CD14-positive monocyte (primary cell): ENCODE data around the gene NTM. TPM values are rescaled to one million over a fixed set of nuclear protein-coding genes. Genes with fewer than 3 reads are reported as not detected.

Source experiments
- DNase-seq, 3 donors: peaks; one replicate each; pipeline ENCODE4 v3.0.0-alpha.2; 2011 to 2022
- H2AFZ ChIP-seq: 2 replicates; pipeline ENCODE4 v1.6.0; 2012; ENCODE audit warnings: mild to moderate bottlenecking, low read depth, low read length, inconsistent platforms; ENCODE audit not compliant: insufficient read depth, poor library complexity, severe bottlenecking
- H3K27ac ChIP-seq, 2 donors: 1 replicate in 1 of 2; 2 replicates in 1 of 2; pipeline ENCODE4 v1.5.1; 2012 to 2013; ENCODE audit warnings: low read length in 2 of 2, control low read depth in 1 of 2, inconsistent platforms in 1 of 2, low read depth in 1 of 2, mild to moderate bottlenecking in 1 of 2
- H3K27me3 ChIP-seq, 2 donors: one replicate each; pipeline versions ENCODE4 v1.6.0 to v1.6.1; 2011 to 2013; ENCODE audit warnings: low read length in 2 of 2; ENCODE audit not compliant: control insufficient read depth in 2 of 2, insufficient read depth in 2 of 2
- H3K36me3 ChIP-seq, 2 donors: replicated peaks in 1 of 2; 1 replicate in 1 of 2; 2 replicates in 1 of 2; pipeline versions ENCODE4 v1.5.1 to v1.6.1; 2012 to 2013; ENCODE audit warnings: low read length in 2 of 2, control low read depth in 1 of 2, inconsistent platforms in 1 of 2, mild to moderate bottlenecking in 1 of 2; ENCODE audit not compliant: insufficient read depth in 2 of 2, control insufficient read depth in 1 of 2
- H3K4me1 ChIP-seq, 2 donors: 1 replicate in 1 of 2; 2 replicates in 1 of 2; pipeline versions ENCODE4 v1.5.1 to v1.6.1; 2012 to 2013; ENCODE audit warnings: low read length in 2 of 2, control low read depth in 1 of 2, inconsistent platforms in 1 of 2, mild to moderate bottlenecking in 1 of 2, moderate library complexity in 1 of 2; ENCODE audit not compliant: insufficient read depth in 2 of 2, control insufficient read depth in 1 of 2
- H3K4me2 ChIP-seq: replicated peaks from 2 replicates; pipeline ENCODE3; 2012; ENCODE audit warnings: low read length, moderate library complexity, mild to moderate bottlenecking; ENCODE audit not compliant: poor library complexity, severe bottlenecking; ENCODE audit errors: extremely low read depth
- H3K4me3 ChIP-seq, 3 experiments: fragments of 200-600 bp in 1 of 3; sonication (generic) in 1 of 3; replicated peaks in 1 of 3; 1 replicate in 2 of 3; 2 replicates in 1 of 3; pipeline ENCODE4 v1.5.1; 2011 to 2013; ENCODE audit warnings: low read length in 3 of 3, mild to moderate bottlenecking in 3 of 3, control low read depth in 2 of 3, low read depth in 2 of 3, inconsistent platforms in 1 of 3, moderate library complexity in 1 of 3
- H3K79me2 ChIP-seq: 2 replicates; pipeline ENCODE4 v1.6.0; 2012; ENCODE audit warnings: mild to moderate bottlenecking, control low read depth, inconsistent platforms, low read length, moderate library complexity; ENCODE audit not compliant: insufficient read depth
- H3K9ac ChIP-seq: 2 replicates; pipeline ENCODE4 v1.6.0; 2017; ENCODE audit warnings: low read length, mild to moderate bottlenecking; ENCODE audit not compliant: insufficient read depth, poor library complexity, severe bottlenecking
- H3K9me3 ChIP-seq, 2 donors: replicated peaks in 1 of 2; 1 replicate in 1 of 2; 2 replicates in 1 of 2; pipeline versions ENCODE4 v1.5.1 to v1.6.1; 2012 to 2013; ENCODE audit warnings: low read length in 2 of 2, control low read depth in 1 of 2; ENCODE audit not compliant: control insufficient read depth in 1 of 2, insufficient read depth in 1 of 2
- H4K20me1 ChIP-seq: 2 replicates; pipeline ENCODE4 v1.6.0; 2012; ENCODE audit warnings: mild to moderate bottlenecking, low read length, control low read depth, moderate library complexity; ENCODE audit not compliant: insufficient read depth
- H3K27ac Mint-ChIP-seq, 7 donors: one replicate each; pipeline ENCODE4 v1.8.0; 2020; ENCODE audit warnings: mild to moderate bottlenecking in 7 of 7, mixed read lengths in 7 of 7, moderate library complexity in 6 of 7, inconsistent platforms in 2 of 7
- H3K27me3 Mint-ChIP-seq, 3 donors: one replicate each; pipeline ENCODE4 v1.8.0; 2021 to 2022; ENCODE audit warnings: low read depth in 3 of 3, mild to moderate bottlenecking in 3 of 3, mixed read lengths in 3 of 3, moderate library complexity in 3 of 3, inconsistent platforms in 1 of 3
- H3K36me3 Mint-ChIP-seq, 2 donors: one replicate each; pipeline ENCODE4 v1.8.0; 2020; ENCODE audit warnings: mixed read lengths in 2 of 2, inconsistent platforms in 1 of 2, mild to moderate bottlenecking in 1 of 2
- H3K4me1 Mint-ChIP-seq: one replicate; pipeline ENCODE4 v1.8.0; 2020; ENCODE audit warnings: mild to moderate bottlenecking, mixed read lengths
- H3K4me3 Mint-ChIP-seq, 2 donors: one replicate each; pipeline ENCODE4 v1.8.0; 2020; ENCODE audit warnings: mild to moderate bottlenecking in 2 of 2, mixed read lengths in 2 of 2, moderate library complexity in 1 of 2
- H3K9me3 Mint-ChIP-seq, 7 donors: one replicate each; pipeline ENCODE4 v1.8.0; 2020 to 2022; ENCODE audit warnings: mixed read lengths in 7 of 7, mild to moderate bottlenecking in 6 of 7, moderate library complexity in 6 of 7, inconsistent platforms in 2 of 7
- WGBS: methylation state at CpG from one replicate; pipeline ENCODE4 v1.1.5; 2013; ENCODE audit warnings: missing lambda C conversion rate; ENCODE audit not compliant: insufficient coverage; 5-methylcytosine and 5-hydroxymethylcytosine counted together
- intact Hi-C, 2 donors: fragments of 100-400 bp; cut with micrococcal nuclease; formaldehyde crosslinking; loops; one replicate each; pipeline versions ENCODE4 v1.15.0 to v1.15.1; 2023
- polyA plus RNA-seq, 3 donors: library from polyadenylated mRNA; depleted of rRNA in 1 of 3; unstranded in 2 of 3; stranded (reverse) in 1 of 3; fragments of 300-500 nt in 2 of 3; fragments of >200 nt in 1 of 3; fragmentation: Illumina TruSeq in 2 of 3; gene quantifications; 1 replicate in 2 of 3; 2 replicates in 1 of 3; pipeline ENCODE4 v1.2.3, GENCODE V29; 2012 to 2021
- TF ChIP-seq, protein P1 (sequence below): fragments of 200-600 bp; IDR thresholded peaks from one replicate; pipeline ENCODE4 v1.8.0; 2022; ENCODE audit warnings: antibody characterized with exemption, mild to moderate bottlenecking

Gene NTM
- polyA plus RNA-seq, 3 donors, result not detected

DNA sequence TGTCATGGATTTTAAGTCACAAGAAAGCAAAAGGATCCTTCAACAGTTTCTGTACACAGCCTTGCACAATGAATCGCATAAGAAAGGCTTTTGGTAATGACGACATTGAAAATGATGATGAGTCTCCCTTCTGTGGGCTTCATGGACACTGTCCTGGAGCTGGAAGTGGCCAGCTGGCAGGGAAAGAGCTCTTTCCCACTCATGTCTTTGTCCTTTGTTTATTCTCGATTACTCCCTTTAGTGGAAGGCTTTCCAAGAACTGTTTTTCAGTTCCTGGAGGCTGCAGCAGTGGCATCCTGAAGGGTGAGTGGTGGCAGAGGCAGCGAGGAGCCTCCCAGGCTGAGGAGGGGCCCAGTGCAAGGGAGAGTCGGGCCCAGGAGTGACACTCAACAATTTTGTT, 505.2 kb downstream of the NTM start:
- Mint-ChIP-seq H3K4me1 (no peaks in the 10 kb centered on the region), H3K9me3 (peaks cover 0 to 2% (median 0%) of the 10 kb centered on the region in 7 donors), H3K27me3 (peaks cover 4 to 22% (median 6%) of the 10 kb centered on the region in 3 donors), H3K36me3 (no peaks in the 10 kb centered on the region), H3K4me3 (no peak overlapping the region), H3K27ac (peak overlapping the region in 1 of 7 donors; percentile 43)
- H3K27me3 ChIP-seq, result no peaks in the 10 kb centered on the region
- no peaks in the 10 kb centered on the region for H4K20me1 ChIP-seq
- intact Hi-C loops, result loop anchor here in 1 of 2 donors (10.0 kb wide), 1 partner anchor 249 kb away; no protein-coding TSS in a partner anchor
- TF ChIP-seq, protein P1, sequence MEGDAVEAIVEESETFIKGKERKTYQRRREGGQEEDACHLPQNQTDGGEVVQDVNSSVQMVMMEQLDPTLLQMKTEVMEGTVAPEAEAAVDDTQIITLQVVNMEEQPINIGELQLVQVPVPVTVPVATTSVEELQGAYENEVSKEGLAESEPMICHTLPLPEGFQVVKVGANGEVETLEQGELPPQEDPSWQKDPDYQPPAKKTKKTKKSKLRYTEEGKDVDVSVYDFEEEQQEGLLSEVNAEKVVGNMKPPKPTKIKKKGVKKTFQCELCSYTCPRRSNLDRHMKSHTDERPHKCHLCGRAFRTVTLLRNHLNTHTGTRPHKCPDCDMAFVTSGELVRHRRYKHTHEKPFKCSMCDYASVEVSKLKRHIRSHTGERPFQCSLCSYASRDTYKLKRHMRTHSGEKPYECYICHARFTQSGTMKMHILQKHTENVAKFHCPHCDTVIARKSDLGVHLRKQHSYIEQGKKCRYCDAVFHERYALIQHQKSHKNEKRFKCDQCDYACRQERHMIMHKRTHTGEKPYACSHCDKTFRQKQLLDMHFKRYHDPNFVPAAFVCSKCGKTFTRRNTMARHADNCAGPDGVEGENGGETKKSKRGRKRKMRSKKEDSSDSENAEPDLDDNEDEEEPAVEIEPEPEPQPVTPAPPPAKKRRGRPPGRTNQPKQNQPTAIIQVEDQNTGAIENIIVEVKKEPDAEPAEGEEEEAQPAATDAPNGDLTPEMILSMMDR, result no peak
- WGBS, result no CpG with 5 or more reads among the region's 5 CpGs
- DNase-seq, result no peak
- no peaks in the 10 kb centered on the region for H3K9me3 ChIP-seq
- no peaks in the 10 kb centered on the region for H3K79me2 ChIP-seq
- H3K4me1 ChIP-seq, result no peaks in the 10 kb centered on the region
- H3K9ac ChIP-seq, result no peak overlapping the region
- no peak overlapping the region for H3K4me2 ChIP-seq
- H3K4me3 ChIP-seq, result no peak overlapping the region
- H3K27ac ChIP-seq, result no peak overlapping the region
- no peak overlapping the region for H2AFZ ChIP-seq
- no peaks in the 10 kb centered on the region for H3K36me3 ChIP-seq

DNA sequence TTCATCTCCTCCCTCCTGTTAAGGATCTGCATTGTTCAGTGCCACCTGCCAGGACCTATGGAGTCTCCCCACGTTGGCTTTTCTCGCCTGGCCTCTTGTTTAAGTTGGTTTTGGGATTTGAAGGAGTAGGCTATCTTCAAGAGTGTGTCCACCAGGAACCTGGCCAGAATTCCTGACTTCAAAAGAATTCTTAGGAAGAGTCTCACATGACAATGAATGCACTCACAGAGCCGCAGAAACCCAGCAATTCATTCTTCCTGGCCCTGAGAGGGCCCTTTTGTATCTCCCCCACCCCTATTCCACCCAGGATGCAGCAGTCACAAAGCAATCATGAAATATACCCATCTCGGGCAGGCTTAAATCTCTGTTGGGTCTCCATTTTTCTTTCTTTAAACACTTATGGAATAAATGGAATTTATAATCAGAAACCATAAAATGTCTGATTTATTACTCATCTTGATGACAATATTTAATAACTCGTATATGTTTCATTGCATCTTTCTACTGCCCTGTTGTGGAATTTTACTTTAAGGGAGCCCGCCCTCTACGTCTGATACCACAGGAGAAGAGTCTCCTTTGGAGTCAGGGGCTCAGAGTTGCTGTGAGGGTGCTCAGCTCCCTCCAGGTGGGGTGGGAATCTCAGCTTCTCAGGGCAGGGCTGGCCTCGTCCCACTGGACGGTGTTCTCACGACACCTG, 507.0 kb downstream of the NTM start:
- Histone ChIP-seq H3K9ac (no peak overlapping the region), H3K9me3 (no peaks in the 10 kb centered on the region), H4K20me1 (no peaks in the 10 kb centered on the region), H3K4me1 (no peaks in the 10 kb centered on the region), H3K4me3 (no peak overlapping the region), H3K4me2 (no peak overlapping the region), H3K27ac (no peak overlapping the region), H2AFZ (no peak overlapping the region), H3K27me3 (no peaks in the 10 kb centered on the region), H3K79me2 (no peaks in the 10 kb centered on the region), H3K36me3 (no peaks in the 10 kb centered on the region)
- Mint-ChIP-seq H3K9me3 (peaks cover 0 to 2% (median 0%) of the 10 kb centered on the region in 7 donors), H3K36me3 (no peaks in the 10 kb centered on the region), H3K27me3 (peaks cover 4 to 21% (median 7%) of the 10 kb centered on the region in 3 donors), H3K4me3 (no peak overlapping the region), H3K27ac (peak overlapping the region in 1 of 7 donors; percentile 47), H3K4me1 (no peaks in the 10 kb centered on the region)
- TF ChIP-seq, protein P1, result no peak
- WGBS, result 98% methylated on average over 4 of the region's 10 CpGs
- intact Hi-C loops, result loop anchor here in 1 of 2 donors (10.0 kb wide), 1 partner anchor 247 kb away; no protein-coding TSS in a partner anchor
- DNase-seq, result no peak
